ENCODE measurements around the gene TLE5. TPM values are rescaled to one million over a fixed set of nuclear protein-coding genes. Genes with fewer than 3 reads are reported as not detected.

TLE5 gene
- 530 and 694 TPM in 2 replicates for total RNA-seq (2014; rRNA removed; shearing (Covaris generic))

- Histone ChIP-seq H3K27me3 (replicated peaks) (no peaks in the 10 kb centered on the region), H3K4me3 (peak within 1 kb of the TSS; percentile 76), H3K36me3 (peaks cover 40% of the 10 kb centered on the region), H3K4me1 (replicated peaks) (peaks cover 81% of the 10 kb centered on the region), H3K27ac (peak within 1 kb of the TSS; percentile 85), H3K9me3 (replicated peaks) (no peaks in the 10 kb centered on the region)
- DNase-seq (ENCODE audit: low read depth in 1 of 2, low spot score in 2 of 2) = peak in 1 of 2 experiments; percentile 39
Measured at GRCh38 chr19:3062165-3063105, at the start of gene TLE5. TLE5 (minus strand) TSS chr19:3062495; CDS start chr19:3062200, 295 bp downstream.

DNA sequence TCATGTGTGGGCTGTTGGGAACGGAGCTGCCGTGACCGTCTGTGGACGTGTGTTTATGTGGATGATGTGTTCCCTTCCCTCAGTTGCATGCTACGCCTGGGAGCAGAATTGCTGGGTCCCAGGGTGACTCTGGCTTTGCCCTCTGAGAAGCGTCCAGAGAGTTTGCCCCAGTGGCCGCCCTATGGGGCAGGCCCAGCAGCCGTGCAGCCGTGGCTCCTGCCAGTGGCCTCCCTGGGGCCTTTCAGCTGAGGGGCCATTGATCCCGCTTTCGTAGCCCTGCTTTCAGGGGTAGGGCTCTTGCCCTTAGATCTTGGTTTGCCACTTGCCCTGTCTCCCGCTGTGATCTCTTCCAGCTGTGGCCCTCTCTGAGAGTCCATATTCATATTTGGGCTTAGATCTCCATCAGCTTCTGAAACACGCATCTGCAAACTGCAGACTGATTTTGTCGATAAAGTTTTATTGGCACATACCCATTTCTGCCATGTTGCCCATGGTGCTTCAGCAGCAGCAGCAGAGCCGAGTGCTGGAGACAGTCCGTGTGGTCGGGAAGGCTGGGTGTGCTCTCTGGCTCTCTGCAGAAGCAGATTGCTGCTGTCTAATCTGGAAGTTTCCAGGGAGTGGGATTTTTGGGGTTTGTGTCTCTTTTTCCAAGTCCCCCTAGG lies 49.4 kb upstream of the TLE5 start:
- Histone ChIP-seq H3K36me3 (peaks cover 59% of the 10 kb centered on the region), H3K4me1 (replicated peaks) (peaks cover 13% of the 10 kb centered on the region), H3K9me3 (replicated peaks) (no peaks in the 10 kb centered on the region), H3K27me3 (replicated peaks) (no peaks in the 10 kb centered on the region), H3K4me3 (no peak overlapping the region), H3K27ac (no peak overlapping the region)
- no peak for DNase-seq (ENCODE audit: low read depth in 1 of 2, low spot score in 2 of 2)

- Histone ChIP-seq H3K9me3 (replicated peaks) (no peaks in the 10 kb centered on the region), H3K27ac (no peak overlapping the region), H3K4me3 (no peak overlapping the region), H3K27me3 (replicated peaks) (no peaks in the 10 kb centered on the region), H3K4me1 (replicated peaks) (peaks cover 6% of the 10 kb centered on the region; the same call in 1 of the 2 replicates), H3K36me3 (peaks cover 53% of the 10 kb centered on the region)
- no peak for DNase-seq (ENCODE audit: low read depth in 1 of 2, low spot score in 2 of 2)
Measured at GRCh38 chr19:3110126-3110825, 48.0 kb upstream of the TLE5 start.

DNA sequence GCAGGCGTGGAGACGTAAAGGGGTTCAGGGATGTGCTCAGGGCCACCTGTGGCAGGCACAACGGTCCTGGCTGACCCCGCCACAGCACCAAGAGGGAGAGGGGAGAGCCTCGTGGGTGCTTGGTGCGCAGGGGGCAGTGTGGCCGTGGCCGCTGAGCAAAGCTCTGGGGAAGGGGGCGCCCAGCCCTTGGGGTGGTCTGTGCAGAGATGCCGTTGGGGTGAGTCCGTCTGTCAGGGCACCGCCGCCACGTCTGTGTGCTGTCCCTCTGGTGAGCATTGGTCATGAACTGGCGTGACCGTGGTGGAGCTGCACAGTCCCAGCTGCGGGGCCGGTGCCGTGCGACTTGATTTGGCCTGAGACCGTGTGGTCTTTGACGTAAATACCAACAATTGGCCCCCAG lies 47.2 kb upstream of the TLE5 start:
- Histone ChIP-seq H3K9me3 (replicated peaks) (no peaks in the 10 kb centered on the region), H3K27ac (no peak overlapping the region), H3K4me3 (no peak overlapping the region), H3K4me1 (replicated peaks) (peaks cover 6% of the 10 kb centered on the region; the same call in 1 of the 2 replicates), H3K27me3 (replicated peaks) (no peaks in the 10 kb centered on the region), H3K36me3 (peaks cover 45% of the 10 kb centered on the region)
- no peak for DNase-seq (ENCODE audit: low read depth in 1 of 2, low spot score in 2 of 2)

- peak; percentile 59 to 76 for DNase-seq (ENCODE audit: low read depth in 1 of 2, low spot score in 2 of 2)
- H3K27me3 ChIP-seq (replicated peaks) = no peaks in the 10 kb centered on the region
- no peaks in the 10 kb centered on the region for H3K9me3 ChIP-seq (replicated peaks)
- H3K4me1 ChIP-seq (replicated peaks) = peaks cover 8% of the 10 kb centered on the region
- H3K4me3 ChIP-seq = no peak overlapping the region
- H3K36me3 ChIP-seq = peaks cover 38% of the 10 kb centered on the region
- no peak overlapping the region for H3K27ac ChIP-seq
Measured at GRCh38 chr19:3108775-3109174, 46.5 kb upstream of the TLE5 start.

DNA sequence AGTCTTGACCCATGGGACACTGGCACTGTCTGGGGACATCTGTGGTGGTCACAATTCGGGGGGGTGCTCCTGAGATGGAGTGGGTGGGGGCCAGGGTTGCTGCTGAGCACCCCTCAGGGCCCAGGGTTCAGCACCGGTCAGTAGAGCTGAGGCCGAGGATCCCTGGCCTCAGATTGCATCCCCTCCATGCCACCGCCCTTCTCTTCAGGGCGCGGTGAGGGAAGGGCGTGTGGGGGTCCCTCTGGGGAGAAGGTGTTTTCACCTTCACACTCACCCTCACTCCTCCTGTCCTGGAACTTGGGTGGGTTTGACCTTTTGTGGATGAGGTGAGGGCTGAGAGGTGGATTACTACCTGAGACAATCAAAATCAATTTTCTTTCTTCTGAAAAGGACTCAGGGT lies 45.4 kb upstream of the TLE5 start:
- H3K36me3 ChIP-seq = peaks cover 28% of the 10 kb centered on the region
- H3K27ac ChIP-seq = no peak overlapping the region
- H3K27me3 ChIP-seq (replicated peaks) = no peaks in the 10 kb centered on the region
- H3K4me1 ChIP-seq (replicated peaks) = peaks cover 10% of the 10 kb centered on the region
- no peak for DNase-seq (ENCODE audit: low read depth in 1 of 2, low spot score in 2 of 2)
- no peak overlapping the region for H3K4me3 ChIP-seq
- no peaks in the 10 kb centered on the region for H3K9me3 ChIP-seq (replicated peaks)

DNA sequence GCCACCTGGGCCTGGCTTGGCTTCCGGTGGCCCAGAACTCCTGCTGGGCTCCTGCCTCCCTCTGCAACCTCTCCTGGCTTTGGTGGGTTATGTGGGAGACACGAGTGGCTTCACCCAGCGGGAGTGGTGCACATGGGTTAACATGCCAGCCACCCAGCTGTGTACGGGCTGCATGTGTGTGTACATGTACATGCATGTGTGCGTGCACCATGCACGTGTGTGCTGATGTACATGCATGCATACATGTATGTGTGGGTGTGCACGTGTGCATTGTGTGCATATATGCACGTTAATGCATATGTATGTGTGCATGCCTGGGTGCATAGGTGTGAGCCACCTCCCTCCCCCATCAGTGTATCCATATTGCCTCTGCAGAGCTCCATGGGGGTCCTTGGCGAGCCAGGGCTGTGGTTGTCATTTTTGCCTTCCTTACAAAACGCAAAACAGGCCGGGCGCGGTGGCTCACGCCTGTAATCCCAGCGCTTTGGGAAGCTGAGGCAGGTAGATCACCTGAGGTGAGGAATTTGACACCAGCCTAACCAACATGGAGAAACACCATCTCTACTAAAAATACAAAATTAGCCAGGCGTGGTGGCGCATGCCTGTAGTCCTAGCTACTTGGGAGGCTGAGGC lies 44.3 kb upstream of the TLE5 start:
- H3K9me3 ChIP-seq (replicated peaks) = no peaks in the 10 kb centered on the region
- H3K36me3 ChIP-seq = peaks cover 31% of the 10 kb centered on the region
- no peak for DNase-seq (ENCODE audit: low read depth in 1 of 2, low spot score in 2 of 2)
- H3K27ac ChIP-seq = no peak overlapping the region
- peaks cover 10% of the 10 kb centered on the region for H3K4me1 ChIP-seq (replicated peaks)
- H3K4me3 ChIP-seq = no peak overlapping the region
- H3K27me3 ChIP-seq (replicated peaks) = no peaks in the 10 kb centered on the region

GRCh38 chr19:3105641-3106508 lies 43.6 kb upstream of the TLE5 start:
- no peak overlapping the region for H3K4me3 ChIP-seq
- H3K27me3 ChIP-seq (replicated peaks) = no peaks in the 10 kb centered on the region
- H3K36me3 ChIP-seq = peaks cover 26% of the 10 kb centered on the region
- no peak overlapping the region for H3K27ac ChIP-seq
- H3K9me3 ChIP-seq (replicated peaks) = no peaks in the 10 kb centered on the region
- no peak for DNase-seq (ENCODE audit: low read depth in 1 of 2, low spot score in 2 of 2)
- peaks cover 10% of the 10 kb centered on the region for H3K4me1 ChIP-seq (replicated peaks)

DNA sequence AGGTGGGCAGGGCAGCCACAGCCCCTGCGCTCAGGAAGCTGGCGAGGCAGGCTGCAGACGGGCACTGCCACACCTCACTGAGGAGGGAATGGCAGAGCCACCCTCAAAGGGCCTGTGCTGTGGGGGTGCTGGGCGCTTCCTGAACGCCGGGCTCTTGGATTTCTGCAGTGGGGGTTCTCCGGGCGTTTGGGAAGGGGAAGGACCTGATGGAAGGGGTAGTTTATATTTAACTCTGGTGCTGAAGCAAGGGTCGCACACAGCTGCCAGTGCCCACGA lies 42.4 kb upstream of the TLE5 start:
- Histone ChIP-seq H3K4me1 (replicated peaks) (peaks cover 10% of the 10 kb centered on the region), H3K4me3 (no peak overlapping the region), H3K36me3 (peaks cover 17% of the 10 kb centered on the region), H3K9me3 (replicated peaks) (no peaks in the 10 kb centered on the region), H3K27ac (no peak overlapping the region), H3K27me3 (replicated peaks) (no peaks in the 10 kb centered on the region)
- no peak for DNase-seq (ENCODE audit: low read depth in 1 of 2, low spot score in 2 of 2)

DNA sequence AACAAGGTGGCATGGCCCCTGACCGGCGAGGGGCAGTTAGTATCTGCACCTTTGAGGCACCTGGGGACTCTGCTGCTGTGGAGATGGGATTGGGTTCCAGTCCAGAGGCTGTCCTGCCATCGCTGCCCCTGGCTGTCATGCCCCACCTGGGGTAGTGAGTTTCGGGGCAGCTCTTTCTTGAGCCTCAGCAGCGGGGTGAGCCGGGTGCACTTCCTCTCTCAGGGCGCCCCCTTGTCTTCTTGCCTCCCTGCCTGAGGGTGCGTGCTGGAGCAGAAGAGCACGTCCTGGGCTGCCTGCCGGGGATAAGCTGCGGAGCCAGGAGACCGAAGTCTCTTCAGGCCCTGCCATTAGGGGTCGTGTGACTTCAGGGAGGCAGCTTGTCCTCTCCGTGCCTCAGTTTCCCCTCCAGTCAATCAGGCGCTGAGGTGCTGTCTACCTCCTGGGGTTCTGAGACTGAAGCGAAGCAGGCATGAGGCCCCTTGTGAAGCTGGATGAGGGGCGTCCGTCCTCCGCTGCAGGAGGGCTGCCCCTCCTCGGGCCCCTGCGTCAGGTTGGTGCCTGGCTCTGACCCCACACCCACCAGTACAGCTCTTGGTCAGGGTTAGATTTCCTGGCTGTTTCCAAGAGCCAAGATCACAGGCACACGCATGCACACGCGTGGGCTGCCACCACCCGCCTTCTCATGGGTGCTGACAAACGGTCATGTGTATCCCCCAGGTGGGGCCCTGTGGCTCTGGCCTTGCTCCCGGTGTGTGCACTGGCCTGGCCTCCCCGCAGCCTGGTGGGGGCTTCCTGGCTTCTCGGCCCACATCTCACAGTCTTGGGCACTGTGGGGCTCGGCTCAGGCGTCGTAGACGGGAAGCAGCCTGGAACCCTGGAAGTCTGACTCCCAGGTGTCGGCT lies 40.2 kb upstream of the TLE5 start:
- Histone ChIP-seq H3K4me3 (no peak overlapping the region), H3K9me3 (replicated peaks) (no peaks in the 10 kb centered on the region), H3K36me3 (peaks cover 14% of the 10 kb centered on the region), H3K27me3 (replicated peaks) (no peaks in the 10 kb centered on the region), H3K4me1 (replicated peaks) (peaks cover 22% of the 10 kb centered on the region), H3K27ac (no peak overlapping the region)
- DNase-seq (ENCODE audit: low read depth in 1 of 2, low spot score in 2 of 2) = no peak

DNA sequence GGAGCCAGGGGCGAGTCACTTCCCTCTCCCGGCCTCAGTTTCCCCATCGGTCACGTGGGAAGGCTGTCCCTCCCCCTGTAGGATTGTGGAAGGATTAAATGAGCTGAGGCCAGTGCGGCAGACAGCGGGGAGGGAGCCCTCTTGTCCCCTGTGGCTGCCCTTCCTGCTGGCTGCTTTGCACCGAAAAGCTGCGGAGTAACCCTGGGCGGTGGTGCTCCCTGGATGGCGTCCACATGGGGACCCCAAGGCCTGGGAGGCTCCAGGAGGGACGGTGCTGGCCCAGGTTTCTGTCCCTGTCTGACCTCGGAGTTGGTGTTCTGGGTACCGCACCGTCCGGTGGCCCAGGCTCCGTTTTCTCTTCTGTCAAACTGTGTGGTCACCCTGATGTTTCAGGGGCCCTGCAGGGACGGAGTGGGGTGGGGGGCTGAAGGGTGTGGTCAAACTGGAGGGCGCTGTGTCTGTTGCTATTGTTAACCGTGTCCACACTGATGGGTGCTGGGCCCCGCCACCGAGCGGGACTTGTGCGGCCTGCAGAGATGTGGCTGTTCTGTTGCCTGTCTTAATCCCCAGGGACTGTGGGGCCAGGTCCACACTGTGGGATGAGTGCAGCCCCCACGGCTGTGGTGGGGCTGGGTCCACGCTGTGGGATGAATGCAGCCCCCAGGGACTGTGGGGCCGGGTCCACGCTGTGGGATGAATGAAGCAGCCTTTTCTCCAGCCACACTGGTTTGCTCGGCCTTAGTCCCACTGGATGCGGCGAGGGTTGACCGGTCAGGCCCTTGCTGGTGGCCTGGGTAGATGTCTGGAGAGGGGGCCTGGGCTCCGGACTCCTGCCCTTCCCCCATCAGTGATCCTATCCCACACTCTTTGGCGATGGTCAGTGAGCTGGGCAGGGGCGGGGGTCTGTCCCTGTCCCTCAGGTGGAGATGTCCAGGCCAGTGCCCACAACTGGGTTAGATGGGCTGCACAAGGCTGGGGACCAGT lies 38.7 kb upstream of the TLE5 start:
- no peak overlapping the region for H3K4me3 ChIP-seq
- H3K9me3 ChIP-seq (replicated peaks) = no peaks in the 10 kb centered on the region
- peaks cover 24% of the 10 kb centered on the region for H3K36me3 ChIP-seq
- H3K27ac ChIP-seq = no peak overlapping the region
- no peaks in the 10 kb centered on the region for H3K27me3 ChIP-seq (replicated peaks)
- peaks cover 32% of the 10 kb centered on the region for H3K4me1 ChIP-seq (replicated peaks)
- no peak for DNase-seq (ENCODE audit: low read depth in 1 of 2, low spot score in 2 of 2)
